ENCODE results near the gene TCF20.

TCF20 gene

GRCh38 chr22:42300259-42301076 is 30.0 kb upstream of the TCF20 start:
- DNase-seq (ENCODE audit: low read depth) = no peak

GRCh38 chr22:42299586-42300258 is 29.3 kb upstream of the TCF20 start:
- DNase-seq (ENCODE audit: low read depth) = no peak

GRCh38 chr22:42298746-42299145 is 28.3 kb upstream of the TCF20 start:
- no peak for DNase-seq (ENCODE audit: low read depth)

GRCh38 chr22:42297778-42298177 is 27.3 kb upstream of the TCF20 start:
- no peak for DNase-seq (ENCODE audit: low read depth)

GRCh38 chr22:42296883-42297282 is 26.4 kb upstream of the TCF20 start:
- DNase-seq (ENCODE audit: low read depth) = no peak

- DNase-seq (ENCODE audit: low read depth) = no peak
Measured at GRCh38 chr22:42296381-42296853, 26.0 kb upstream of the TCF20 start.

GRCh38 chr22:42294034-42294985 is 23.9 kb upstream of the TCF20 start:
- peak; percentile 43 for DNase-seq (ENCODE audit: low read depth)

- no peak for DNase-seq (ENCODE audit: low read depth)
Measured at GRCh38 chr22:42292732-42293520, 22.5 kb upstream of the TCF20 start.

- DNase-seq (ENCODE audit: low read depth) = no peak
Measured at GRCh38 chr22:42291287-42291686, 20.8 kb upstream of the TCF20 start.

GRCh38 chr22:42289671-42290541 is 19.5 kb upstream of the TCF20 start:
- DNase-seq (ENCODE audit: low read depth) = no peak

GRCh38 chr22:42288791-42289190 is 18.3 kb upstream of the TCF20 start:
- DNase-seq (ENCODE audit: low read depth) = no peak

- DNase-seq (ENCODE audit: low read depth) = no peak
Measured at GRCh38 chr22:42287174-42287890, 16.9 kb upstream of the TCF20 start.

GRCh38 chr22:42286205-42286604 is 15.8 kb upstream of the TCF20 start:
- no peak for DNase-seq (ENCODE audit: low read depth)

- no peak for DNase-seq (ENCODE audit: low read depth)
Measured at GRCh38 chr22:42285604-42286003, 15.2 kb upstream of the TCF20 start.

GRCh38 chr22:42284643-42285181 is 14.3 kb upstream of the TCF20 start:
- no peak for DNase-seq (ENCODE audit: low read depth)

- DNase-seq (ENCODE audit: low read depth) = no peak
Measured at GRCh38 chr22:42284202-42284591, 13.7 kb upstream of the TCF20 start.

GRCh38 chr22:42283278-42284201 is 13.1 kb upstream of the TCF20 start:
- no peak for DNase-seq (ENCODE audit: low read depth)

- no peak for DNase-seq (ENCODE audit: low read depth)
Measured at GRCh38 chr22:42282943-42283277, 12.5 kb upstream of the TCF20 start.

Data from amniotic epithelial cell (primary cell).